ENCODE measurements around the gene SRPK2. TPM values are rescaled to one million over a fixed set of nuclear protein-coding genes. Genes with fewer than 3 reads are reported as not detected.
"Not testable (repeated sequence)": the region's sequence is repeated elsewhere in the genome, so short reads cannot be mapped to it uniquely, and the experiment has no call there.

Gene SRPK2
- total and polyA plus RNA-seq, 2 of the 13 experiments (the other 11 are each of a cell fraction or from before 2014, with no cell fraction given): 10.1 to 22.3 TPM

GRCh38 chr7:105409775-105410174 lies 21.1 kb upstream of the SRPK2 start:
- H4K20me1 ChIP-seq (ENCODE audit: insufficient read depth, low read length); H2AFZ ChIP-seq (ENCODE audit: low read length); FAIRE-seq; H3K9ac ChIP-seq (ENCODE audit: insufficient read depth, low read depth, low read length); H3K36me3 ChIP-seq (replicated peaks in 1 of 2; ENCODE audit: control insufficient read depth in 1 of 2, insufficient read depth in 2 of 2, low read length in 2 of 2); CTCF ChIA-PET (ENCODE audit: low intra/inter-chr PET ratio, low total read pairs); H3K4me1 ChIP-seq (ENCODE audit: insufficient read depth, low read length); H3K79me2 ChIP-seq (ENCODE audit: insufficient read depth, low read length); H3K27me3 ChIP-seq (ENCODE audit: control insufficient read depth in 1 of 2, insufficient read depth in 2 of 2, low read length in 2 of 2); in situ Hi-C loops (cut with HindIII; ENCODE audit: extremely low pct_ligation_motif_present, low pct_unique_long_range_greater_than_20kb); intact Hi-C loops (cut with micrococcal nuclease; ENCODE audit: unreplicated experiment); H3K27ac ChIP-seq (ENCODE audit: extremely low read length, insufficient read depth, low read length); H3K9me3 ChIP-seq (ENCODE audit: low read length); POLR2A ChIA-PET; BruUV-seq (replicated peaks); DNase-seq (ENCODE audit: low spot score); H3K4me3 ChIP-seq (replicated peaks in 1 of 3; ENCODE audit: insufficient read depth in 1 of 3, low read depth in 2 of 3, low read length in 3 of 3); H3K4me2 ChIP-seq (ENCODE audit: low read depth, low read length); ATAC-seq: not testable (repeated sequence)
- 10% methylated on average over 3 of the region's 3 CpGs for WGBS (ENCODE audit: low lambda C conversion rate)

GRCh38 chr7:105408791-105409410 lies 20.2 kb upstream of the SRPK2 start:
- Histone ChIP-seq H4K20me1 (ENCODE audit: insufficient read depth, low read length) (no peaks in the 10 kb centered on the region), H3K27me3 (ENCODE audit: control insufficient read depth in 1 of 2, insufficient read depth in 2 of 2, low read length in 2 of 2) (no peaks in the 10 kb centered on the region), H3K79me2 (ENCODE audit: insufficient read depth, low read length) (no peaks in the 10 kb centered on the region), H2AFZ (ENCODE audit: low read length) (no peak overlapping the region), H3K27ac (ENCODE audit: extremely low read length, insufficient read depth, low read length) (no peak overlapping the region), H3K4me1 (ENCODE audit: insufficient read depth, low read length) (no peaks in the 10 kb centered on the region), H3K36me3 (replicated peaks in 1 of 2; ENCODE audit: control insufficient read depth in 1 of 2, insufficient read depth in 2 of 2, low read length in 2 of 2) (no peaks in the 10 kb centered on the region), H3K4me3 (replicated peaks in 1 of 3; ENCODE audit: insufficient read depth in 1 of 3, low read depth in 2 of 3, low read length in 3 of 3) (no peak overlapping the region), H3K4me2 (ENCODE audit: low read depth, low read length) (no peak overlapping the region), H3K9ac (ENCODE audit: insufficient read depth, low read depth, low read length) (no peak overlapping the region), H3K9me3 (ENCODE audit: low read length) (no peaks in the 10 kb centered on the region)
- TF ChIP-seq HNRNPLL (IDR thresholded peaks at IDR 0.05; ENCODE audit: low read depth, low read length, poor library complexity, severe bottlenecking) (no peak), KLF6 (CRISPR knock-in tag; IDR thresholded peaks at IDR 0.05) (no peak), RBAK (CRISPR knock-in tag; IDR thresholded peaks at IDR 0.05) (no peak), RXRA (CRISPR knock-in tag; IDR thresholded peaks at IDR 0.05) (no peak), SATB2 (CRISPR knock-in tag; IDR thresholded peaks at IDR 0.05) (no peak), TFDP2 (CRISPR knock-in tag; IDR thresholded peaks at IDR 0.05) (no peak), MXI1 (IDR thresholded peaks at IDR 0.05; ENCODE audit: borderline replicate concordance, low read depth, low read length) (no peak), ZNF605 (CRISPR knock-in tag; IDR thresholded peaks at IDR 0.05) (no peak), YEATS4 (CRISPR knock-in tag; IDR thresholded peaks at IDR 0.05; ENCODE audit: borderline replicate concordance) (no peak), ZFP36L1 (CRISPR knock-in tag; IDR thresholded peaks at IDR 0.05) (no peak), MZF1 (CRISPR knock-in tag; IDR thresholded peaks at IDR 0.05; ENCODE audit: borderline replicate concordance) (no peak), SPEN (CRISPR knock-in tag; IDR thresholded peaks at IDR 0.05; ENCODE audit: low read depth) (no peak), ZNF629 (CRISPR knock-in tag; conservative IDR thresholded peaks at IDR 0.05) (no peak)
- DNase-seq (ENCODE audit: low spot score) (no peak), FAIRE-seq (no peak), ATAC-seq (no peak)
- ChIA-PET POLR2A (no interaction called here), CTCF (ENCODE audit: low intra/inter-chr PET ratio, low total read pairs) (no interaction called here)
- intact Hi-C loops (cut with micrococcal nuclease; ENCODE audit: unreplicated experiment): no loop called here
- 59% methylated on average over 5 of the region's 5 CpGs for WGBS (ENCODE audit: low lambda C conversion rate)
- in situ Hi-C loops (cut with HindIII; ENCODE audit: extremely low pct_ligation_motif_present, low pct_unique_long_range_greater_than_20kb): no loop called here
- BruUV-seq (replicated peaks): no TSS peak

All from HepG2 (cell line).